Panc1 (cell line): Measurements from ENCODE around the gene FXYD7. TPM values are rescaled to one million over a fixed set of nuclear protein-coding genes. Genes with fewer than 3 reads are reported as not detected.

Experiments
- ATAC-seq: fragments of 200-7000 bp; cut with Tn5 transposase; 2 replicates; pipeline ENCODE4 v1.9.1; 2020; ENCODE audit warnings: mild to moderate bottlenecking, moderate library complexity
- BruUV-seq: library from RNA; stranded (reverse); fragments of 400-500 nt; replicated peaks from 2 replicates; lab custom pipeline; 2021; lab: Mats Ljungman, UMichigan
- CTCF ChIA-PET: fragments of 300-600 bp; sonication (Branson Sonifier 250); formaldehyde crosslinking; loops from one replicate; lab custom pipeline; 2022; ENCODE audit warnings: antibody characterized with exemption; lab: Charles Lee
- POLR2A ChIA-PET: fragments of 300-600 bp; sonication (Branson Sonifier 250); formaldehyde crosslinking; loops from one replicate; lab custom pipeline; 2022; ENCODE audit warnings: antibody characterized with exemption; lab: Charles Lee
- DNase-seq: peaks from one replicate; pipeline ENCODE4 v3.0.0-alpha.2; 2010; ENCODE audit warnings: low read depth, low spot score
- H3K27ac ChIP-seq: 2 replicates; pipeline ENCODE4 v1.5.1; 2011; ENCODE audit warnings: mild to moderate bottlenecking, low read length, inconsistent platforms
- H3K27me3 ChIP-seq: fragments of 200-500 bp; sonication (Bioruptor generic); 2 replicates; pipeline ENCODE4 v1.6.0; 2014; ENCODE audit warnings: low read length, inconsistent platforms; ENCODE audit not compliant: control insufficient read depth, insufficient read depth
- H3K36me3 ChIP-seq: fragments of 200-500 bp; sonication (Bioruptor generic); 2 replicates; pipeline ENCODE4 v1.5.1; 2014; ENCODE audit warnings: inconsistent platforms, mild to moderate bottlenecking, low read length, moderate library complexity; ENCODE audit not compliant: control insufficient read depth, insufficient read depth
- H3K4me1 ChIP-seq: 2 replicates; pipeline ENCODE4 v1.5.1; 2011; ENCODE audit warnings: inconsistent platforms, mild to moderate bottlenecking, low read length, moderate library complexity; ENCODE audit not compliant: control insufficient read depth, insufficient read depth
- H3K4me3 ChIP-seq, 2 experiments: 2 replicates each; pipeline ENCODE4 v1.5.1; 2011 to 2012; ENCODE audit warnings: low read depth in 2 of 2, low read length in 2 of 2, mild to moderate bottlenecking in 2 of 2, inconsistent platforms in 1 of 2, moderate library complexity in 1 of 2
- H3K9me3 ChIP-seq: fragments of 200-500 bp; sonication (Bioruptor generic); 2 replicates; pipeline ENCODE4 v1.5.1; 2014; ENCODE audit warnings: low read depth, mild to moderate bottlenecking, inconsistent platforms, low read length, moderate library complexity; ENCODE audit not compliant: control insufficient read depth, insufficient read depth
- CTCF ChIP-seq: fragments of 450-650 bp; IDR thresholded peaks from 2 replicates; pipeline ENCODE4 v1.5.1; 2017; ENCODE audit warnings: mild to moderate bottlenecking
- POLR2AphosphoS5 ChIP-seq: IDR thresholded peaks from 2 replicates; pipeline ENCODE4 v1.6.1; 2012; ENCODE audit warnings: mild to moderate bottlenecking, low read depth, low read length, moderate library complexity
- REST ChIP-seq, 2 experiments: IDR thresholded peaks; 2 replicates each; pipeline ENCODE4 v1.6.1; 2011 to 2012; ENCODE audit warnings: low read depth in 2 of 2, control low read depth in 1 of 2, low read length in 1 of 2, mild to moderate bottlenecking in 1 of 2, moderate library complexity in 1 of 2; ENCODE audit not compliant: insufficient read depth in 1 of 2
- SIN3A ChIP-seq: IDR thresholded peaks from 2 replicates; pipeline ENCODE4 v1.6.1; 2012; ENCODE audit warnings: low read depth, mild to moderate bottlenecking, low read length, moderate library complexity, borderline replicate concordance; ENCODE audit not compliant: insufficient read depth
- TCF7L2 ChIP-seq: IDR thresholded peaks from 2 replicates; pipeline ENCODE4 v1.6.1; 2011; ENCODE audit warnings: mild to moderate bottlenecking, low read depth, low read length, inconsistent platforms
- in situ Hi-C: cut with HindIII; loops from 2 replicates; pipeline ENCODE4 v1.10.0; 2016; ENCODE audit warnings: low sequenced_read_pairs, low pct_unique_long_range_greater_than_20kb
- intact Hi-C: fragments of 100-400 bp; cut with micrococcal nuclease; formaldehyde crosslinking; loops from one replicate; pipeline ENCODE4 v1.10.0; 2022; ENCODE audit not compliant: unreplicated experiment
- total RNA-seq: library from RNA; stranded (reverse); gene quantifications from one replicate; pipeline ENCODE4 v1.2.1, GENCODE V29; 2021; ENCODE audit not compliant: unreplicated experiment

Gene FXYD7
- total RNA-seq, 1 experiment from 2014 or later, result not detected

GRCh38 chr19:35138305-35138892, 4.7 kb upstream of the FXYD7 start, which contains the start of gene FXYD1:
Gene FXYD1 (plus strand): TSS chr19:35138824. CDS start chr19:35140080, 1,256 bp downstream.
- TF ChIP-seq REST (IDR thresholded peaks at IDR 0.05; ENCODE audit: insufficient read depth in 1 of 2, low read depth in 2 of 2, low read length in 1 of 2) (no peak), CTCF (no peak), POLR2AphosphoS5 (no peak), TCF7L2 (no peak), SIN3A (no peak)
- Histone ChIP-seq H3K36me3 (no peaks in the 10 kb centered on the region; the same call in none of the 2 replicates), H3K27me3 (peaks cover 8% of the 10 kb centered on the region), H3K4me3 (no peak within 1 kb of the TSS), H3K4me1 (peaks cover 18% of the 10 kb centered on the region), H3K27ac (no peak within 1 kb of the TSS), H3K9me3 (no peaks in the 10 kb centered on the region)
- no TSS peak for BruUV-seq
- no peak for DNase-seq
- ChIA-PET CTCF (no interaction called here), POLR2A (no interaction called here)
- intact Hi-C loops (loop anchor here (5.0 kb wide), 1 partner anchor 71 kb away; no protein-coding TSS in a partner anchor), in situ Hi-C loops (no loop called here)
- no peak for ATAC-seq

- DNase-seq (no peak), ATAC-seq (no peak)
- TF ChIP-seq CTCF, result no peak
- no peak for TF ChIP-seq POLR2AphosphoS5
- no peak for TF ChIP-seq TCF7L2
- BruUV-seq, result no TSS peak
- Histone ChIP-seq H3K27me3 (peaks cover 19% of the 10 kb centered on the region), H3K4me1 (peaks cover 18% of the 10 kb centered on the region), H3K36me3 (no peaks in the 10 kb centered on the region; the same call in none of the 2 replicates), H3K27ac (no peak overlapping the region), H3K4me3 (no peak overlapping the region), H3K9me3 (no peaks in the 10 kb centered on the region)
- POLR2A ChIA-PET, result no interaction called here
- in situ Hi-C loops (no loop called here), intact Hi-C loops (no loop called here)
- CTCF ChIA-PET, result interaction anchor here (0.7 to 0.9 kb wide), 3 partner anchors 13 to 71 kb away, joined by 3 to 8 read pairs (median 3); partner anchors contain the start of gene FXYD5
Observed at GRCh38 chr19:35140207-35140961, 2.7 kb upstream of the FXYD7 start.
